ENCODE results near the gene RAET1E.
"Not testable (repeated sequence)": the region's sequence is repeated elsewhere in the genome, so short reads cannot be mapped to it uniquely, and the experiment has no call there.

Gene RAET1E

DNA sequence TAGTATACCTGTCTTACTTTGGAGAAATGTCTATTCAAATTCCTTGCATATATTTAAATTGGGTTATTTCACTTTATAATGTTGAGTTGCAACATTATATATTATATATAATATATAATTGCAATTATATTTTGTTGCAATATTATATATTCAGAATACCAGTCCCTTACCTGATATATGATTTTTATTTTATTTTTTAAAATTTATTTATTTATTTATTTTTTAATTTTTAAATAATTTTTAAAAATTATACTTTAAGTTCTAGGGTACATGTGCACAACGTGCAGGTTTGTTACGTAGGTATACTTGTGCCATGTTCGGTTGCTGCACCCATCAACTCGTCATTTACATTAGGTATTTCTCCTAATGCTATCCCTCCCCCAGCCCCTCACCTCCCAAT lies 29.1 kb upstream of the RAET1E start:
- DNase-seq (ENCODE audit: low read depth in 2 of 2) = not testable (repeated sequence)

DNA sequence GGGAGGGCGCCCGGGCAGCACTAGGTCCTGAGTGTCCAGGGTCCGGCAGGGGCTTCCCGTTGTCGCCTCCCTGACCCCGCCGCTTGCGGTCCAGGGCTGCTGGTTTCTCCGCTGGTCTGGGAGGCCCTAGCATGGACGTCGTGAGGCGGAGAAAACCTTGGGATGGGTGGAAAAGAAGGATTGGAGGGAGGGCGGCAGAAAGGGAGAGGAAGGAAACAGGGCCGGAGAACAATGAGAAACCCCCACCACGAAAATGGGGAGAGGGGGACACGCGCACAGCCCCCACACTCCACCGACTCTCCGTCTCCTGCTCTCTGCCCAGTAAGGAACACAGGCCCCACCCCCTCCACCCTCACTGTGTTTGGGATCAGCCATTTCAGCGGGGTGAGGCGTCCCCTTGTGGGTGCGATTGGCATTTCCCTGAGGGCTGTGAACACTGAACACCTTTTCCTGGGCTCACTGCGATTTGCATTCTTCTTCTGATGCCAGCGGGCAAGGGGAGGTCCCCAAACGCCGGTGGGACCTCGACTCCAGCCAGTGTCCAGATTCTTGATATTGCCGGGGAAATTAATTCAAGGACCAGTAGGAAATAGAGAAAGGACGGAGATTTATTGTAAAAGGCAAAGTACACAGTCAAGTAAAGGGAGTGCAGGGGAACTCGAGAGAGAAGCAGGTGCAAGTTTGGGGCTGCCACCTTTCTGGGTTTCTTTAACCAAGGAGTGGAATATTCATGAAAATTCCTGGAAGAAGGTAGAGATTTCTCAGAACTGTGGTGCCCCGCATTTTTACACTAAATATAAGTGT lies 28.3 kb upstream of the RAET1E start:
- DNase-seq (ENCODE audit: low read depth in 2 of 2) = peak; percentile 26 to 61

GRCh38 chr6:149925253-149925973 lies 27.5 kb upstream of the RAET1E start:
- DNase-seq (ENCODE audit: low read depth in 2 of 2) = no peak

GRCh38 chr6:149924933-149925252 lies 27.0 kb upstream of the RAET1E start:
- no peak for DNase-seq (ENCODE audit: low read depth in 2 of 2)

GRCh38 chr6:149924206-149924932 lies 26.5 kb upstream of the RAET1E start:
- DNase-seq (ENCODE audit: low read depth in 2 of 2) = no peak

- DNase-seq (ENCODE audit: low read depth in 2 of 2) = no peak
Observed at GRCh38 chr6:149923327-149923986, 25.5 kb upstream of the RAET1E start.

DNA sequence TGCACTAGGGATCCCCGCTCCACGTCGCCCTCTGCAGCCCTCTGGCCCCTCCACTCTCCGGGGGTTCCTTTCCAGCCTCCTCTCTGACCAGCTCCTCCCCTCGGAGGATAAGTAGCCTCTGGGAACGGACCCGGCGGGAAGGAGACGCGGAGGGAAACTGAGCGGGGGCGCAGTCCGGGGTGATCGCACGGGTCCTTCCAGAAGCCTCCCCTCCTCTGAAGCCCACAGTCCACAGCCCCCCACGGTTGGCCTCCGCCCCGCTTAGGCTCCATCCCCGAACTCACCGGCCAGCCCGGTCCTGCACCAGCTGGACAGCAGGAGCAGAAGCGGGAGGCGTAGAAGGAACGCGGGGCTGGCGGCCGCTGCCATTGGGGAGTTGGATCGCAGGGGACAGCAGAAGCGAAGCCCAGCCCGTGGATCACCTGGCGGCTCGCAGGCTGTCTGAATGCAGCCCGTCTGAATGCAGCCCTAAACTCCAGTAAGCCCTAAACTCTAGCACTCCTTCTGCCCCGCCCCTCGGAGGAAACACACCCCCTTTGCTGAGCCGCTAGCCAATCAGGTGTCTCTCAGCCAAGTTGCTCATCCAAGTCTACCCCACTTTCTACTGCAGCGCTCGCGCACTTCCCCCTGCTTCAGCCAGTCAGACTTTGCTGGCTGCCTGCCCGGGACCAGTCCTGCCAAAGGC lies 24.9 kb upstream of the RAET1E start, which contains the start of gene RAET1G:
RAET1G (minus strand) TSS at position 480 of the 685 bp plus-strand sequence; CDS start at position 369, 111 bp downstream.
- DNase-seq (ENCODE audit: low read depth in 2 of 2) = peak; percentile 53 to 68

GRCh38 chr6:149922091-149922490 lies 24.2 kb upstream of the RAET1E start:
- DNase-seq (ENCODE audit: low read depth in 2 of 2) = not testable (repeated sequence)

GRCh38 chr6:149921361-149921760 lies 23.4 kb upstream of the RAET1E start:
- no peak for DNase-seq (ENCODE audit: low read depth in 2 of 2)

DNA sequence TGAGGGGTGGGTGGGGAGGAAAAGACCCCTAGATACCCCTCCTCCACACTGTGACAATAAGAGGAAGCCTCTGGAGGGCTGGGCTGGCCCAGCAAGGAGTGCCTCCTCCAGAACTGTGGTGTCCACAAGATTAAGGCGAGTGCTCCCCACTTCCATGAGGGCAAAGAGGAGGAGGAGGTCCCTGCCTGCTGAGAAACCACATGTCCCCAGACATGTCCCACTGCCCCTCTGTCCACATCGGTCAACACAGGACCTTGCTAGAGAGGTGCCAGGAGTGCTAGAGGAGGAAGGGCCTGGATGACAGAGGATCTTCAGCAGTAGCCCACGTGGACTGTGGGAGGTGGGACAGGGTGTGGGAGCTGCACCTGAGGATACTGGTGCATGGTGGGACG lies 21.9 kb upstream of the RAET1E start:
- DNase-seq (ENCODE audit: low read depth in 2 of 2) = no peak

GRCh38 chr6:149919126-149919833 lies 21.4 kb upstream of the RAET1E start:
- not testable (repeated sequence) for DNase-seq (ENCODE audit: low read depth in 2 of 2)

DNA sequence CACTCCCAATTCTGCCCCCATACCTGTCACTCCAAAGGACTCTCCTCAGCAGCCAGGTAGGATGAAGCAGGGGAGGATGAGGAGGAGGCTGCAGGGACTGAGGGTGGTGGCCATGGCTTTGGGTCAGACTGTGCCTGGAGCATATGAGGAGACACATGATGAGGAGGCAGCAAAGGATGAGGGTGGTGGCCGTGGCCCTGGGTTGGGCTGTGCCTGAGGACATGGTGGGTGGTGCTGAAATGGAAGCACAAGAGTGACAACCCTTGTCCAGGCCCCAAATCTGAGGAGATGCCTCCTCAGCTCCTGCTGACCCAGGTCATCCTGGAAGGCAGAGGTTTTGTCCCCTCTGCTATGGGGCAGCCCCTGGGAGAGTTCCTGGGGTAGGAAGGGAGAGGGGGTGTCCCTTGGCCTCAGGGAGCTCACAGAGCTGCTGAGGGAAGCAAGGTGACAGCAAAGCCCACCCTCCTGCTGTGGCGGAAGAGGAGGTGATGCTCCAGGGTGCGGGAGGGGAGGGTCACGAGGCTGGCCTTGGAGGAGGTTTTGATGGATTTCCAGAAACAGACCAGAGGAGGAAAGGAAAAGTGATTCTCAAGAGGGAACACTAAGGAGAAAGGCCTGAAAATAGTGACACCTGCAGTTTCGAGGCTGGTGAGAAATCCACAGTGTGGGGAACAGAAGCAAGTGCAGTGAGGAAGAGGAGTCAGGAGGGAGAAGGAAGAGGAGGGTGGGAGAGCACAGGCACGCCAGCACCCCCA lies 20.4 kb upstream of the RAET1E start:
- no peak for DNase-seq (ENCODE audit: low read depth in 2 of 2)

GRCh38 chr6:149917679-149918078 lies 19.8 kb upstream of the RAET1E start:
- DNase-seq (ENCODE audit: low read depth in 2 of 2) = no peak

DNA sequence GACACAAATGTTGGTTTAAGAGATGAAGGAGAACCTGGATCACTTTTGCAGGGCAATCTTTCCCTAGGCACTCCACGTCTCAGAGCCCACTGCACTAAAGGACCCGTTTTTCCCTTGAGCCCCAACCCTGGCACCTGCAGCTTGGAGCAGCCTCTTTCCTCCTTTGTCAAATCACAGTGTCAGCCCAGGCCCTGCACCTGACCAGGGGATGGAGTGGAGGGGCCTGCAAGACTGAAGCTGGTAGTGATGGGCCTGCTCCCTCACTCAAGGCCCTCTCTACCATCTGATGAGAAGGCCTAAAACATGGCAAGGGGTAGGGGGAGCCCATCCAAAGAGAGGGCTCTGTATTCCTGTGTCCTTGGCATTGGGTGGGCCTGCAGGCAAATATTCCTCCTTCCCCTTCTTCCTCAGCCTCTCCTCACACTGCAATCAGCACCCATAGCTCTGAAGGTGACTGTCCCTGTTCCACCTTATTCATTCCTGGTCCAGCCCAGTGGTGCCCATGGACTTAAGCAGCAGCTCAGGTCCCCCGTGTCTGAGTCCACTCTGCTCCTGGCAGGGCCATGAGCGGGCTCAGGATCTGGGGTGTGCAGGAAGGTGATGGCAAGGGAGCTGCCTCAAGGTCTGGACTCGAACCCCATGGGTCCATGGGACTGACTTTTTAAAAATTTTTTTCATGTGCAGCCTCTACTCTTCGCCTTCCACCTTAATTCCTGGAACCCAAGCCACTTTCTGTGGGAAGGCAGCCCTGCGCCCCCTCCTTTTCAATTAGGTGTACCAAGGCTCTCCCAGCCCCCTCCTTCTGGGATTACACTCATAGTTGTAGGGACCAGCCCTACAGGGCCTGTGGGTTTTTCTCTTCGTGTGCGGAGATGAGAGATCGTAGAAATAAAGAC lies 18.3 kb upstream of the RAET1E start:
- DNase-seq (ENCODE audit: low read depth in 2 of 2) = no peak

- no peak for DNase-seq (ENCODE audit: low read depth in 2 of 2)
Observed at GRCh38 chr6:149913540-149914240, 15.8 kb upstream of the RAET1E start.

DNA sequence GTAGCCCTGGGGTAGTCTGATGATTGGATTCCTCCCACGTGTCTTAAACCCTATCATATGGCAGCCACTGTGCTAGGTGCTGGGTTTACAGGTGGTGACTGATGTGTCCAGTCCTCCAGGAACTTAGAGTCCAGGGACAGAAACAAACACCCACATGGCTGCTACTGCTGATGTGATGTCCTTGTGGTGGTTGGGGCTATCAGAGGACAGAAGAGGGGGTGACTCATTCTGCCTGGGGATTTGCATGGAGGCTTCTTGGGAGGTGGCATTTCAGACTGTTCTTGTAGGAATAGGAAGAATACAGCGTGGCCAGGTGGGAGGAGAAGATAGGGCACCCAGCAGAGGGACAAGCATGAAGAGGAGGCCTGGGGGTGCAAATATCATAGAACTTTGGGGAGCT lies 15.2 kb upstream of the RAET1E start:
- DNase-seq (ENCODE audit: low read depth in 2 of 2) = no peak

DNA sequence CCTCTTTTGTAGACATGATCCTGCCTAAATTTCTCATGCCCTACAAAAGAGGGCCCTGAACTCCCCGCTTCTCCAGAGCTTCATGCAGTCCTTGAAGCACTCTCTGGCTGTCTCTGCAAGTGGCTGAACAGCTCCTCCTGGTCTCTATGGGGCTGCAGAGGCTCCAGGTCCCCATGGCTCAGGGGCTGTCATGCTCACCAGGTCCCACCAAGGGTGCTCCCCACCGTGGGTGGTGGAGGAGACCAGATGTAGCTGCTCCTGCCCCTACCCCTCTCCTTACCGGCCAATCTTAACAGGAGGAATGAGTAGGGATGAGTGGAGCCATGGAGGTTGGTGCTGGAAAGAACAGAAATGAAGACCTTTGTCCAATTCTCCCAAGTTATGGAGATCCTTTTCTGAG lies 14.8 kb upstream of the RAET1E start:
- DNase-seq (ENCODE audit: low read depth in 2 of 2) = not testable (repeated sequence)

- no peak for DNase-seq (ENCODE audit: low read depth in 2 of 2)
Observed at GRCh38 chr6:149910721-149911151, 12.8 kb upstream of the RAET1E start.

All from stimulated activated CD4-positive, alpha-beta T cell treated with anti-CD3 and anti-CD28 coated beads, Interleukin-1b, Interleukin-23, amount 100 ng/mL, for 1 hour (primary cell).